ENCODE data around the gene FFAR3. TPM values are rescaled to one million over a fixed set of nuclear protein-coding genes. Genes with fewer than 3 reads are reported as not detected.

The FFAR3 gene
- total and polyA plus RNA-seq, 2 of the 13 experiments (the other 11 are each of a cell fraction or from before 2014, with no cell fraction given) = not detected

DNA sequence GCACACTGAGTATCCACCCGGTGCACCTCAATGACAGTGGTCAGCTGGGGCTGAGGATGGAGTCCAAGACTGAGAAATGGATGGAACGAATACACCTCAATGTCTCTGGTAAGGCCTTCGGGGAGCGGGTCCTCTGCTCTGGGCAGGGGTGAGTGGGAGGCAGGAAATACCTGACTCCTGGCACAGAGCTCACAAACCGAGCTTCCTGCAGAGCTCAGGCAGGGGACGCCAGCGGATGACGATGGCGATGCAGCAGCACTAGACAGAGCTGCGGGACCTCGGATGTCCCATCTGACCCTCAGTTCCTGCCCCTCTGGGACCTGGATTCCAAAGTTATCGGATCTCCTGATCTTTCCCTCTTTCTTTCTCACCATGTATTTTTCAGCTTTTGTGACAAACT, 25.4 kb upstream of the FFAR3 start (continued):
- no peak for TF ChIP-seq HNRNPH1 (optimal IDR thresholded peaks at IDR 0.05; ENCODE audit: low read depth, low read length)
- TF ChIP-seq SATB2 (CRISPR knock-in tag; IDR thresholded peaks at IDR 0.05) = no peak
- no peak for TF ChIP-seq WIZ (CRISPR knock-in tag; IDR thresholded peaks at IDR 0.05)
- no peak for TF ChIP-seq SUZ12 (IDR thresholded peaks at IDR 0.05; ENCODE audit: low read depth, low read length)
- no peak for TF ChIP-seq ZNF841 (CRISPR knock-in tag; IDR thresholded peaks at IDR 0.05; ENCODE audit: borderline replicate concordance)
- TF ChIP-seq HHEX (CRISPR knock-in tag; IDR thresholded peaks at IDR 0.05) = no peak

DNA sequence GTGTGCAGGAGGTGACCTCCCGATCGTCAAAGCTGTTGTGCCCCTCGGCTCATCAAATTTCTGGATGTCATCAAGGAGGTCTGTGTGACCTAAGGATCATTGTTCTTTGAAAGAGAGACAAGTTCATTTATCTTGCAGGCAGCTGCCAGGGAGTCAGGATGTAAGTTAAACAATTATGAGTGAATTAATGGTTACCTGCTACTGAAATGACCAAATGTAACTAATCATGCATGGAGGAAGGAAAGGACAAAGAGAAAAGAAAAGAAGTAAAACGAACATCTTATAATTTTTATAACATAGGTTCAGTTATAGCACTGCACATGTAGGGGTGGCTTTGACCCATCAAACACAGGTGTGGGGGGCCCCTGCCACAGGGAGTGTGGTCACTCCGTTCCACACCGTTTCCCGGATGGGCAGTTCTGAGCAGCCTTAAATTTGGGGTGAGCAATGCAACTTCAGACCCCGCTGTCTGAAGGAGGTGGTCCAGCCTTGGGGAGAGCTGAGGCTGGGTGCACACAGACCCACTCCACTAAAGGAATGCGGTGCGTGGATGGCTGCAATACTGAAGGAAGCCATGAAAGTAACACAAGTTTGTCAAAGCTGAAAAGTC, 24.0 kb upstream of the FFAR3 start:
- in situ Hi-C loops (cut with HindIII; ENCODE audit: extremely low pct_ligation_motif_present, low pct_unique_long_range_greater_than_20kb) = no loop called here
- ATAC-seq (no peak), DNase-seq (ENCODE audit: low spot score) (no peak), FAIRE-seq (no peak)
- intact Hi-C loops (cut with micrococcal nuclease; ENCODE audit: unreplicated experiment) = no loop called here
- Histone ChIP-seq H2AFZ (ENCODE audit: low read length) (no peak overlapping the region), H4K20me1 (ENCODE audit: insufficient read depth, low read length) (no peaks in the 10 kb centered on the region), H3K36me3 (replicated peaks in 1 of 2; ENCODE audit: control insufficient read depth in 1 of 2, insufficient read depth in 2 of 2, low read length in 2 of 2) (no peaks in the 10 kb centered on the region), H3K79me2 (ENCODE audit: insufficient read depth, low read length) (no peaks in the 10 kb centered on the region), H3K9me3 (ENCODE audit: low read length) (no peaks in the 10 kb centered on the region), H3K4me3 (replicated peaks in 1 of 3; ENCODE audit: insufficient read depth in 1 of 3, low read depth in 2 of 3, low read length in 3 of 3) (no peak overlapping the region), H3K4me1 (ENCODE audit: insufficient read depth, low read length) (peaks cover 17% of the 10 kb centered on the region), H3K27ac (ENCODE audit: extremely low read length, insufficient read depth, low read length) (no peak overlapping the region), H3K27me3 (ENCODE audit: control insufficient read depth in 1 of 2, insufficient read depth in 2 of 2, low read length in 2 of 2) (no peaks in the 10 kb centered on the region), H3K9ac (ENCODE audit: insufficient read depth, low read depth, low read length) (no peak overlapping the region), H3K4me2 (ENCODE audit: low read depth, low read length) (no peak overlapping the region)
- CTCF ChIA-PET (ENCODE audit: low intra/inter-chr PET ratio, low total read pairs) = no interaction called here
- TF ChIP-seq ZMYM3 (CRISPR knock-in tag; IDR thresholded peaks at IDR 0.05) (no peak), HES4 (CRISPR knock-in tag; IDR thresholded peaks at IDR 0.05; ENCODE audit: borderline replicate concordance) (no peak), MEIS2 (CRISPR knock-in tag; IDR thresholded peaks at IDR 0.05) (no peak), POLR2A (IDR thresholded peaks at IDR 0.05; ENCODE audit: insufficient read depth in 1 of 2, low read depth in 2 of 2, low read length in 2 of 2) (no peak), RXRB (CRISPR knock-in tag; IDR thresholded peaks at IDR 0.05; ENCODE audit: borderline replicate concordance) (no peak), DNMT3B (CRISPR knock-in tag; conservative IDR thresholded peaks at IDR 0.05) (no peak), ZNF143 (CRISPR knock-in tag; IDR thresholded peaks at IDR 0.05) (no peak), RARA (CRISPR knock-in tag; IDR thresholded peaks at IDR 0.05) (no peak), ZNF383 (CRISPR knock-in tag; IDR thresholded peaks at IDR 0.05; ENCODE audit: borderline replicate concordance) (no peak), ZSCAN21 (CRISPR knock-in tag; IDR thresholded peaks at IDR 0.05; ENCODE audit: borderline replicate concordance) (no peak), IKZF4 (CRISPR knock-in tag; IDR thresholded peaks at IDR 0.05; ENCODE audit: borderline replicate concordance, low read depth, not compliant biosample characterization) (no peak), NR3C1 (CRISPR knock-in tag; IDR thresholded peaks at IDR 0.05) (no peak), HMG20A (CRISPR knock-in tag; IDR thresholded peaks at IDR 0.05; ENCODE audit: borderline replicate concordance) (no peak), KDM5A (IDR thresholded peaks at IDR 0.05; ENCODE audit: borderline replicate concordance, low read length) (no peak), MAFK (conservative IDR thresholded peaks at IDR 0.05 in 1 of 2, IDR thresholded peaks at IDR 0.05 in 1 of 2; ENCODE audit: low read length in 2 of 2) (no peak), DPF2 (CRISPR knock-in tag; IDR thresholded peaks at IDR 0.05; ENCODE audit: borderline replicate concordance, low read depth) (no peak), ZSCAN29 (CRISPR knock-in tag; conservative IDR thresholded peaks at IDR 0.05) (no peak), NFATC3 (CRISPR knock-in tag; IDR thresholded peaks at IDR 0.05) (no peak)
- TF ChIP-seq, protein P1, sequence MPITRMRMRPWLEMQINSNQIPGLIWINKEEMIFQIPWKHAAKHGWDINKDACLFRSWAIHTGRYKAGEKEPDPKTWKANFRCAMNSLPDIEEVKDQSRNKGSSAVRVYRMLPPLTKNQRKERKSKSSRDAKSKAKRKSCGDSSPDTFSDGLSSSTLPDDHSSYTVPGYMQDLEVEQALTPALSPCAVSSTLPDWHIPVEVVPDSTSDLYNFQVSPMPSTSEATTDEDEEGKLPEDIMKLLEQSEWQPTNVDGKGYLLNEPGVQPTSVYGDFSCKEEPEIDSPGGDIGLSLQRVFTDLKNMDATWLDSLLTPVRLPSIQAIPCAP (CRISPR knock-in tag; IDR thresholded peaks at IDR 0.05; ENCODE audit: low read depth) = no peak
- TF ChIP-seq, protein P2, sequence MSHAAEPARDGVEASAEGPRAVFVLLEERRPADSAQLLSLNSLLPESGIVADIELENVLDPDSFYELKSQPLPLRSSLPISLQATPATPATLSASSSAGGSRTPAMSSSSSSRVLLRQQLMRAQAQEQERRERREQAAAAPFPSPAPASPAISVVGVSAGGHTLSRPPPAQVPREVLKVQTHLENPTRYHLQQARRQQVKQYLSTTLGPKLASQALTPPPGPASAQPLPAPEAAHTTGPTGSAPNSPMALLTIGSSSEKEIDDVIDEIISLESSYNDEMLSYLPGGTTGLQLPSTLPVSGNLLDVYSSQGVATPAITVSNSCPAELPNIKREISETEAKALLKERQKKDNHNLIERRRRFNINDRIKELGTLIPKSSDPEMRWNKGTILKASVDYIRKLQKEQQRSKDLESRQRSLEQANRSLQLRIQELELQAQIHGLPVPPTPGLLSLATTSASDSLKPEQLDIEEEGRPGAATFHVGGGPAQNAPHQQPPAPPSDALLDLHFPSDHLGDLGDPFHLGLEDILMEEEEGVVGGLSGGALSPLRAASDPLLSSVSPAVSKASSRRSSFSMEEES (CRISPR knock-in tag; IDR thresholded peaks at IDR 0.05) = no peak
- BruUV-seq (replicated peaks) = no TSS peak
- WGBS (ENCODE audit: low lambda C conversion rate) = 85% methylated on average over 9 of the region's 10 CpGs
- POLR2A ChIA-PET = no interaction called here
